DOHH2 (cell line): ENCODE measurements around the gene ERC2.

Experiments
- EZH2phosphoT487 ChIP-seq: fragments of 200-600 bp; sonication (generic); IDR thresholded peaks from 2 replicates; pipeline ENCODE4 v1.6.1; 2017; ENCODE audit warnings: borderline replicate concordance, mild to moderate bottlenecking, antibody characterized with exemption, low read length, moderate library complexity, mixed read lengths
- TF ChIP-seq, protein P1 (sequence below): fragments of 200-600 bp; sonication (generic); IDR thresholded peaks from one replicate; pipeline ENCODE4 v1.5.1; 2014; ENCODE audit warnings: antibody characterized with exemption, mild to moderate bottlenecking, low read depth, low read length; ENCODE audit not compliant: poor library complexity, severe bottlenecking

DNA sequence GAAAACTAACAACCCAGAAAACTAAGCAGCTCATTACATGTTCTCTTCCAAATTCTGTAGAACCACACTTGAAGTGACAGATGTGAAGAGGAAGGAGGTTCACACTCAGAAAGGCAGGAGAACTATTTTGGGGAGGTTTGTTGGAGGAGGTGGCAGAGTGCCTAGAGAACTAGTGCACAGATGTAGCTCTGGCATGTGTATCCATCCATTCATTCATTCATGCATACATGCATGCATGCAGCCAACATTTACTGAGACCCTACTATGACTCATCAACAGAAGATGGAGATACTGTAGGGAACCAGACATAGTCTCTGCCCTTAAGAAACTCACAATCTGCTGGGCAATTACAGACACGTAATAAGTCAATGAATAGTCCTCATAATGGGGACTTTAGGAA lies 116.7 kb downstream of the ERC2 start:
- TF ChIP-seq, protein P1, sequence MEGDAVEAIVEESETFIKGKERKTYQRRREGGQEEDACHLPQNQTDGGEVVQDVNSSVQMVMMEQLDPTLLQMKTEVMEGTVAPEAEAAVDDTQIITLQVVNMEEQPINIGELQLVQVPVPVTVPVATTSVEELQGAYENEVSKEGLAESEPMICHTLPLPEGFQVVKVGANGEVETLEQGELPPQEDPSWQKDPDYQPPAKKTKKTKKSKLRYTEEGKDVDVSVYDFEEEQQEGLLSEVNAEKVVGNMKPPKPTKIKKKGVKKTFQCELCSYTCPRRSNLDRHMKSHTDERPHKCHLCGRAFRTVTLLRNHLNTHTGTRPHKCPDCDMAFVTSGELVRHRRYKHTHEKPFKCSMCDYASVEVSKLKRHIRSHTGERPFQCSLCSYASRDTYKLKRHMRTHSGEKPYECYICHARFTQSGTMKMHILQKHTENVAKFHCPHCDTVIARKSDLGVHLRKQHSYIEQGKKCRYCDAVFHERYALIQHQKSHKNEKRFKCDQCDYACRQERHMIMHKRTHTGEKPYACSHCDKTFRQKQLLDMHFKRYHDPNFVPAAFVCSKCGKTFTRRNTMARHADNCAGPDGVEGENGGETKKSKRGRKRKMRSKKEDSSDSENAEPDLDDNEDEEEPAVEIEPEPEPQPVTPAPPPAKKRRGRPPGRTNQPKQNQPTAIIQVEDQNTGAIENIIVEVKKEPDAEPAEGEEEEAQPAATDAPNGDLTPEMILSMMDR, result no peak
- TF ChIP-seq EZH2phosphoT487, result no peak
